GM19035 (cell line): ENCODE measurements around the gene RBM20.
A peak's percentile ranks its signal among the peaks of the same experiment; 100 is the strongest.

ENCODE experiments used
- ATAC-seq: cut with Tn5 transposase; IDR thresholded peaks from one replicate; pipeline ENCODE4 v1.9.1; 2021; ENCODE audit not compliant: unreplicated experiment

Gene RBM20

DNA sequence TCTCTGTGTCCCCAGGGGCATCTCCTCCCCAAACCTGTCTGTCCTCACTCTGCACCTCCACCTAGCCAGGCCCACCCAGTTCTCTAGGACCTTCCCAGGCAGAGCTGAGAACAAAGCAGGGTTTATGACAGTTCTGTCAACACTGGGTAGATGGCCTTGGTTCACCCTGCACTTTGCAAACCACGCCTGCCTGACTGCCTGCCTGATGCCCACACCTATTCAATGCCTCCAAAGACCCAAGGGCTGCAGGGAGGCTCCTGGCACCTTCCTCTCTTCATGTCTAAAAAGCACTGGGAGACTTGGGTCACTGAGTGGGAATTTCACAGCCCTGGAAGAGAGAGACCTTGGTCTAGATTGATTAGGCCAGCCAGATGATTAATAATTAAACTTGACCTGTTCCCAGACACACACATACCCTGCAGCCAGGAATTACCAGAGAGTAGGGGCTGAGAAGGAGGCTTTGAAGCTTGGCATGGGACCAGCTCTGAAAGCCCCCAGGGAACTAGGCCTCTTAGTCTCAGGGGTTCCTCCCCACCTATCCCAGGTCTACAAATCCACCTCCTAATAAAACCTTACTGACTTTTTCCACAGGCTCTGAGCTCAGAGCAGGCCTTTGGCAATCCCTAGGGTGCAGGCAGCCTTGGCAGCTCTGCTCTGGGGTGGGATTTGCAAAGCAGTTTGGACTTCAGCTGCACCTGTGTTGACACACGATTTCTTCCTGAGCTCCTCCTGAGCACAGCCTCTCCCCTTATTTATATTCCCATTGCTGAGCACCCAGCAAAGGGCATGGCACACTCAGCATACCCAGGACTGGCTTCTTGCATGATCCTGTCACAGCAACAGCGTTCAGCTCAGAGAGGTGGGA lies 201.9 kb downstream of the RBM20 start:
- ATAC-seq, result no peak

DNA sequence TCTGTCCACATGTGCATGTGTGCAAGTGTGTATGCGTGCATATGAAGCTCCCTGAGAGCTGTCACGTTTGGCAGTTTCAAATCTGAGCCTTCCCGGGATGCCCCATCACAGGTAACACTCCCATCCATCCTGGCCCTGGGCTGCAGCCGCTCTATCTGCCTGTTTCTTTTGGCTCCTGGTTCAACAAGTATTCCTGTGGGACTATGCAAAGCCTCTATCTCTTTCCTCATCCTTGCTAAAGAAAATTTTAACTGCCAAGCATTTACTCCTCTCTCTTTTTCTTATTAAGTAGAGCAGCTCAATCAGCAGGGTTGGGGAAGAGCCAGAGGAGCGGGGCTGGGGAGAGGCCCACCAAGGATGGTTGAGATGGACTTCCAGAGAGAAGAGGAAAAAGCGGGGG lies 203.2 kb downstream of the RBM20 start:
- ATAC-seq, result no peak

DNA sequence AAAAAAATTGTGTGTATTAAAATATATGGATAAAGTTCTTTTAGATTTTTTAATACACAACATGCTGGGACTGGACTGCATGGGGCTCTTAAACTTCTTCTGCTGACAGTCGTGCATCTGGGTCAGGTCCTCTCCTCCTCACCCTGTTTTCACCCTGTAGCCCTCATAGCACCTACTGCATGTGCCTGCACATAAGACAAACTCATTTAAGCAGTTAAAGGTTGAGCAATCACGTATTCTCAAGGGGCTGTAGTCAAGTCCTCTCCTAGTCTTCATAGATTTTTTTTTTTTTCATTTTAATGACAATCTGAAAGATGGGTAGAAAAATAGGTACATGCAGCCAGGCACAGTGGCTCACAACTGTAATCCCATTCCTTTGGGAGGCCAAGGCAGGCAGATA lies 204.0 kb downstream of the RBM20 start:
- no peak for ATAC-seq

- ATAC-seq, result no peak
Measured at GRCh38 chr10:110850099-110850498, 206.0 kb downstream of the RBM20 start.

DNA sequence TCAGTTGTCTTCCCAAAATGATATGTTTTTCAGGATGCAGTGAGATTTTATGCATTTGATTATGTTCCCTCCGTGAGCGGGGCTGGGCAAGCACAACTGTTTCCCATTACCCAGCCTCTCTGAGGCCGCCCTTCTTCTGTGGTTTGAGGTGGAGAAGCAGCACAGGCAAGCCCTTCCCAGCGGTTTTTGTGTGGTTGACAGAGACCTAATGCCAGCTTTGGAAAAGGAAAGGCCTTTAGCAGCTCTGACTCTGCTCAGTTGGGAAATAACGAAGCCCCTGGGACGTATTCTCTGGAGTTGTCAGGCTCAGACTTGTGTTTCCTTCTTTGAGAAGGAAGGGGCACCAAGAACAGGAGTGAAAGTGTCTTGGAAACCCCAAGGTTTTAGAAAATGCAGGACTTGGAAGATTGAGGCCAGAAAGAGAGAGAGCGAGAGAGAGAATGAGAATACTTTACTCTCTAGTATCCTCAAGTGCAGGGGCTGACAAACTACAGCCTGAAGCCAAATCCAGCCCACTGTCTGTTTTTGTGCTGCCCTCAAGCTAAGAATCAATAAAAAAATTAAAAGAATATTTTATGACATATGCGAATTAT lies 207.0 kb downstream of the RBM20 start:
- no peak for ATAC-seq

DNA sequence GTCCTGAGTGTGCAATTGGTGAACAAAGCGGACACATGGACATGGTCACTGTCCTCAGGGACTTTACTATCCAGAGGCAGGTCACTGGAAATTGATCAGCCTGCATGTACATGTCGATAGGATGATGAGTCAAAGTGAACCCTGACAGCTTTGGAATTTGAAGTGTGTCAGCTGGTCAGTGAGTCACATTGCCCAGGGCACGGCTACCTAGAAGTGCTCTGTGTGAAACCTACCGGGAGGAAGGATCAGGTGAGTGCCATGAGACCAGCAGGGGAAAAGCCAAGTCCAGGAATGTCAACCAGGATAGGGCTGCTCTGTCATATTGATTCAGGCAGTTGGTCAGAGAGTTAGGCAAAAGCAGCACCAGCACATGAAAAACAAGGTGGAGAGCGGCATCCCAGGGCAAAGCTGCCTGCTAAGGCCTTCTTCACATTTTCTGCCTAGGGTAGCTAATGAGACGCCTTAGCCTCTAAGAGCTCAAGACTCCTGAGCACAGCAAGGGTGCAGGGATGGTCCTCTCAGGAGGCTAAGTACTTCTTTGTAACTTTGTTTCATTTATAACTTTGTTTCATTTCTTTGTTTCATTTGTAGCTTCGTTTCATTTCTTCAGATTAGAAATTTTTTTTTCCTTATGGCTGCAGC lies 208.2 kb downstream of the RBM20 start:
- ATAC-seq, result no peak

DNA sequence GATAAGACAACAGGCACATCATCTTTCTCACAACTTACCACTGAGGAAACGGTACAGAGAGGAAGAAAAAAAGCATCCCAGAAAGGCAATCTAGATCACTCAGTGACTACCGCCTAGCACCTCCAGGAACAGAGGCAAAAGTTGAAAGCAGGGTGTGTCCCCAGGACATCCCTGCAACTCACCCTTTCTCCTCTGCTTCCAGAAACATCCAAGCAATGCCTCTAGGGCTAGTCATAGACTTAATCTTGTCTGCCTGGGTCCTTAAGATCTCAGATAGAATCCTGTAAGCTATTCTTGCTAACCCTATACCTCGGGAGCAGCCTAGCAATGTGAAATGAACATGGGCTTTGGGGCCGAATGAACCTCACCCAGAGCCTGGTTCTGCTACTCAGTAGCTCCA lies 208.8 kb downstream of the RBM20 start:
- no peak for ATAC-seq

DNA sequence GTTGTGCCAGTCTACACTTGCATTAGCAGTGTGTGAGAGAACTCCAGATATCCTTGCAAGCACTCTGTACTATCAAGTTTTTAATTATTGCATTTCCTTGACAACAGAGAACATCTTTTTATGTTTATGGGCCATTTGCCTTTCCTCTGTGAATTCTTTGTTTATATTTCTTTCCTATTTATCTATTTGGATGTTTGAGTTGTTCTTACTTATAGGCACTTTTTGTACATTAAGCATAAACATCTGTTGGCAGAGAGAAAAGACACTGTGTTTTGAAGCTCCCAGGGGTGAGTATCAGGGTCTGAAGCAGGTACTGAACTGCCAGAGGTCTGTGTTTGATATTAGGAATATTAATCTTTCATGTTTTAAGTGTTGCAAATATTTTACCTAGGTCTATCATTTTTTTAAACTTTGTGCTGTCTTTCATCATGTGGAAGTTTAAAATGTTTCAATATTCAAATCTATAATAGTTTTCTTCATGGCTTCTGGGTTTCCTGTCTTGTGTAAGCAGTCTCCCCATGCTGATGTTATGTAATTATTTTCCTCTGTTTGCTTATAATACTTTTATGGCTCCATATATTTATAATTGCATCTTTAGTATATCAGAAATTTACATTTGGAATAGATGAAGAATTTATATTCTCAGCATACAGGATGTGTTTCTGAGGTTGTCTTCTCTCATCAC lies 209.9 kb downstream of the RBM20 start:
- ATAC-seq, result no peak

- ATAC-seq, result no peak
Measured at GRCh38 chr10:110857265-110858171, 213.4 kb downstream of the RBM20 start.

- no peak for ATAC-seq
Measured at GRCh38 chr10:110858297-110858934, 214.3 kb downstream of the RBM20 start.

DNA sequence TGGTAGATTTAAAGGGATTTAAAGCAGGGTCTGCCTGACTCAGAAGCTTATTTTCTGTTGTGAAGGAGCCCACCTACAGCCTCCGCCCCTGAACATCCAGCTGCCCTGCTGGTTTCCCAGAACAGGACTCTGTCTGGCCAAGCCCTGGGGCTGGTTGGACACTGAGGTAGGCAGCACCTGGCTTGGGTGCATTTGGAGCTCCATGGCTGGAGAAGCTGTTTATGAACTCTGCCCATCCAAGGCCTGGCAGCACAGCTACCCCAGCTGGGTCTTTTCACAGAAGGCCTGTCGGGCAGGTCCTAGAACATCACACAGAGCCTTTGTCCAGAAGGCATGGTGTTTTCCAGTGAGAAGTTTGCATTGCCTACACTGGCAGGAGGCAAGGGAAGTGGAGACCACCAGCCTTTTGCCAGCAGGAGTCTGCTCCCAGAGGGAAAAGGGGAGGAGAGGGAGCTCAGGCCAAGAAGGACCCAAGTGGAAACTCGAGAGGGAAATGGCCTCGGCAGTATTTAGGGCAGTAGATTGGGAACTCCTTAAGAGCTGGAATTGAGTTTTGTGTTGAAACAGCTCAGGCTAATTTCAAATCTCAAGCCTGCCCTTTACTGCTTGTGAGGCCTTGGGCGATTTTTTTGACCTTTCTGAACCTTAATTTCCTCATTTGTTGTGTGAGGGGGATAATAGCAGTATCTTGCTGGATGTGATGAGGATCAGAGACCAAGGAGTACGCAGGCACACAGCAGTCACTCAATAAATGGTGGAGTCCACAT lies 215.3 kb downstream of the RBM20 start:
- ATAC-seq, result no peak

GRCh38 chr10:110859973-110860376 lies 215.8 kb downstream of the RBM20 start:
- ATAC-seq, result no peak

- peak; percentile 63 for ATAC-seq
Measured at GRCh38 chr10:110860576-110861241, 216.6 kb downstream of the RBM20 start.

GRCh38 chr10:110861476-110861875 lies 217.3 kb downstream of the RBM20 start:
- ATAC-seq, result no peak

DNA sequence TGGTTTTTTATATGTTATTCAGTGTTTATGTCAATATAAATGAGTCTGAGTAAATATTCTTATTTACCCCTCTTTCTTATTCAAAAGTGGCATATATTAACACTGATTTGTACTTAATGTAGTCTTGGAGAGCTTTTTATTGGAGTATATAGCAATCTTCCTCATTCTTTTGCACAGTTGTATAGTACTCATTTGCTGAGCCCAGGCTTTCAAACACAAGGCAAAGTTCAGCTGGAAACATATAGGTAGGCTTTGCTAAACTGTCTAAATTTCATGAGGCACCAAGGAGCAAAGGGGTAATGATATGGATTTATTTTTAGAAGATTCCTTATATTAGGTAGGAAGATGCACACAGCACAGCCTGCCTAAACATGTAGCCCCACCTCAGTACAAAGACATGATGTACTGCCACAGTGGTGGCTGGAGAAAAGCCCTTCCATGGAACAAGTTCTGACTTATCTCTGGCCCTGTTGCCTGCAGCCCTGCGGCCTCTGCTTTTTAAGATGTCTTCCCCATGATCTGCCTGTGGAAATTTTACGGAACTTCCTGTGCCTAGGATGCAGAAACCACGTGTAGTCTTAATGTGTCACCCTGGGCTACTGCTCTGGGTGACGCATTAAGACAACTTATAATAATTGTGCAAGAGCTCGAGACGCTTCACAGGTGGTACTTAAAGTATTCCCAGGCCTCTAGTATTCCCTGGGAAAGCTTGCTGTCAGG lies 218.0 kb downstream of the RBM20 start:
- no peak for ATAC-seq

DNA sequence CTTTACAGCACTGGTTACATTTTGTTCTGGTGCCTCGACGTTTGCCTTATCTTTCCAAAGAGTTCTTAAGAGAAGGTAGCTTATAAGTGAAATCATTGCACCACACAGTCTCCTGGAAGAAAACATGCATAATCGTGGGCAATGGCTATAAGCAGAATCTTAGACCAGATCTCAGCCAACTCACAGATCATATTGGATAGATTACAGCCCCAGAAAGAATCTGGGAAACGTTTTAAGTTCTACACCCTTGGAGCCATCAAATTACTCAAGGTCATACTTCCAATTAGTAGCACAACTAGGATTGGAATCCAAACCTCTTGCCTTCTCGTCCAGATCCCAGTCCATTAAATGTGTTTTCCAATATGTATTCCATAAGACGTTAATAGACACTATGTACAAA lies 218.8 kb downstream of the RBM20 start:
- ATAC-seq, result no peak

GRCh38 chr10:110863361-110863760 lies 219.2 kb downstream of the RBM20 start:
- ATAC-seq, result no peak

- no peak for ATAC-seq
Measured at GRCh38 chr10:110863956-110864355, 219.8 kb downstream of the RBM20 start.
